Gastroesophageal sphincter (tissue), 3 donors: Measurements from ENCODE around the gene LCMT1.

ENCODE experiments used
- CTCF ChIP-seq, 4 experiments: fragments of 200-600 bp in 2 of 4; fragments of 450-650 bp in 2 of 4; sonication (generic) in 1 of 4; IDR thresholded peaks; one replicate each; pipeline ENCODE4 v1.5.1; 2017 to 2019; ENCODE audit warnings: antibody characterized with exemption in 4 of 4, mild to moderate bottlenecking in 2 of 4, moderate library complexity in 2 of 4
- EP300 ChIP-seq: sonication (generic); formaldehyde crosslinking; IDR thresholded peaks from one replicate; pipeline ENCODE4 v1.6.1; 2017; ENCODE audit warnings: antibody characterized with exemption, mild to moderate bottlenecking
- POLR2A ChIP-seq, 2 donors: fragments of 450-650 bp; IDR thresholded peaks; one replicate each; pipeline ENCODE4 v1.6.1; 2017; ENCODE audit warnings: antibody characterized with exemption in 2 of 2, mild to moderate bottlenecking in 2 of 2, moderate library complexity in 1 of 2
- POLR2AphosphoS5 ChIP-seq: sonication (generic); formaldehyde crosslinking; IDR thresholded peaks from one replicate; pipeline ENCODE4 v1.6.1; 2017; ENCODE audit warnings: antibody characterized with exemption

GRCh38 chr16:25126820-25127232 lies 15.3 kb downstream of the LCMT1 start:
- TF ChIP-seq CTCF (IDR thresholded peaks at IDR 0.05) (peak; percentile 15 to 38 (median 32)), POLR2A (IDR thresholded peaks at IDR 0.05) (no peak), POLR2AphosphoS5 (no peak), EP300 (no peak)
